GM19372 (cell line): Measurements from ENCODE around the gene AHSG.
"Not testable (repeated sequence)": the region's sequence is repeated elsewhere in the genome, so short reads cannot be mapped to it uniquely, and the experiment has no call there.

Experiments used
- ATAC-seq: cut with Tn5 transposase; IDR thresholded peaks from one replicate; pipeline ENCODE4 v1.9.1; 2021; ENCODE audit warnings: mild to moderate bottlenecking, low read depth, moderate library complexity; ENCODE audit not compliant: unreplicated experiment

Gene AHSG

GRCh38 chr3:186617036-186617946, 4.4 kb downstream of the AHSG start:
- ATAC-seq: peak; percentile 92

GRCh38 chr3:186618318-186618938, 5.6 kb downstream of the AHSG start:
- no peak for ATAC-seq

GRCh38 chr3:186619787-186620212, 6.9 kb downstream of the AHSG start:
- no peak for ATAC-seq

- no peak for ATAC-seq
These were observed 7.6 kb downstream of the AHSG start for GRCh38 chr3:186620213-186621092.

GRCh38 chr3:186621894-186622650, 9.2 kb downstream of the AHSG start:
- no peak for ATAC-seq

GRCh38 chr3:186622651-186623310, 9.9 kb downstream of the AHSG start:
- no peak for ATAC-seq

GRCh38 chr3:186624598-186624997, 11.7 kb downstream of the AHSG start:
- ATAC-seq: no peak

GRCh38 chr3:186625600-186626042, 12.8 kb downstream of the AHSG start:
- no peak for ATAC-seq

GRCh38 chr3:186626254-186626847, 13.5 kb downstream of the AHSG start:
- ATAC-seq: no peak

GRCh38 chr3:186627852-186628414, 15.1 kb downstream of the AHSG start:
- ATAC-seq: no peak

GRCh38 chr3:186628756-186629155, 15.9 kb downstream of the AHSG start:
- ATAC-seq: no peak

GRCh38 chr3:186630950-186631641, 18.2 kb downstream of the AHSG start:
- no peak for ATAC-seq

GRCh38 chr3:186633481-186633880, 20.6 kb downstream of the AHSG start:
- no peak for ATAC-seq

- ATAC-seq: not testable (repeated sequence)
These were observed 21.3 kb downstream of the AHSG start for GRCh38 chr3:186634207-186634606.

GRCh38 chr3:186635532-186635931, 22.7 kb downstream of the AHSG start:
- no peak for ATAC-seq

GRCh38 chr3:186636536-186636935, 23.7 kb downstream of the AHSG start:
- no peak for ATAC-seq

- ATAC-seq: no peak
These were observed 24.8 kb downstream of the AHSG start for GRCh38 chr3:186637686-186638085.

- ATAC-seq: no peak
These were observed 25.4 kb downstream of the AHSG start for GRCh38 chr3:186638259-186638658.
